ENCODE data around the gene FBRSL1. TPM values are rescaled to one million over a fixed set of nuclear protein-coding genes. Genes with fewer than 3 reads are reported as not detected.

Gene FBRSL1
- total RNA-seq, 3 donors from 2014 or later (not counting 1 experiment from before 2014, with no cell fraction given) = 67.5 to 78.0 (median 76.2) TPM

DNA sequence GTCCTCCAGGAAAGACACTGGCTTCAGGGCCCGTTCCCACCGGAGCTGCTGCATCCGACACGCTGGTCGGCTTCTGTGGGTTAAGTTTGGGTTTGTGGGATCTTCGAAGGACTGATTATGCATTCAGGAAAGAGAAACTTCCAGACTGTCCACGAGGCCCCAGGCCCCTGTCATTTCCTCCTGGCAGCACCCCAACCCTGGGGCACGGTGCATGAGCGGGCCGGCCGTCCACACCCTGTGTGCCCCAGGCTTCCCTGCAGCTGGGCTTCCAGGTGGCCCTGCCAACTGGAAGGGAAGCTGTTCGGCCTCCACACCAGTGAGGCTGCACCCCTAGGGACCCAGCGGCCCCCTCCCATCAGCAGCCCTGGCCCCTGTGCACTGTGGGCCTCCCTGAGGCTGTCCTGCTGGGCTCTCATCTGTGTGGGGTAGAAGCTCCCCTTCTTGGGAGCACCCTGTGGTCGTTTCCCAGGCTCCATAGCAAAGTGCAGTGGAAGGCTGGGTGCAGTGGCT, 9.3 kb upstream of the FBRSL1 start:
- whole genome bisulfite sequencing (ENCODE audit: insufficient coverage) = 72% methylated on average over 14 of the region's 14 CpGs
- Histone ChIP-seq H3K36me3 (ENCODE audit: control insufficient read depth, insufficient read depth, low read length) (no peaks in the 10 kb centered on the region), H3K4me3 (ENCODE audit: low read length) (no peak overlapping the region), H3K4me1 (ENCODE audit: control insufficient read depth, insufficient read depth, low read length) (peaks cover 48% of the 10 kb centered on the region), H3K27ac (ENCODE audit: low read length) (no peak overlapping the region), H3K27me3 (ENCODE audit: control insufficient read depth, insufficient read depth, low read length) (no peaks in the 10 kb centered on the region), H3K9me3 (ENCODE audit: control insufficient read depth, insufficient read depth, low read length) (no peaks in the 10 kb centered on the region)
- peaks cover 13 to 30% of the 10 kb centered on the region in 2 donors for H3K4me1 Mint-ChIP-seq
- H3K9me3 Mint-ChIP-seq = no peaks in the 10 kb centered on the region
- H3K27me3 Mint-ChIP-seq (ENCODE audit: low read depth in 2 of 2) = peaks cover 0 to 14% of the 10 kb centered on the region in 2 donors
- intact Hi-C loops (cut with micrococcal nuclease) = no loop called here
- DNase-seq (no peak), ATAC-seq (no peak)
- H3K4me3 Mint-ChIP-seq = no peak overlapping the region
- TF ChIP-seq CTCF (IDR thresholded peaks at IDR 0.05) = no peak
- H3K36me3 Mint-ChIP-seq = no peaks in the 10 kb centered on the region
- H3K27ac Mint-ChIP-seq = no peak overlapping the region

DNA sequence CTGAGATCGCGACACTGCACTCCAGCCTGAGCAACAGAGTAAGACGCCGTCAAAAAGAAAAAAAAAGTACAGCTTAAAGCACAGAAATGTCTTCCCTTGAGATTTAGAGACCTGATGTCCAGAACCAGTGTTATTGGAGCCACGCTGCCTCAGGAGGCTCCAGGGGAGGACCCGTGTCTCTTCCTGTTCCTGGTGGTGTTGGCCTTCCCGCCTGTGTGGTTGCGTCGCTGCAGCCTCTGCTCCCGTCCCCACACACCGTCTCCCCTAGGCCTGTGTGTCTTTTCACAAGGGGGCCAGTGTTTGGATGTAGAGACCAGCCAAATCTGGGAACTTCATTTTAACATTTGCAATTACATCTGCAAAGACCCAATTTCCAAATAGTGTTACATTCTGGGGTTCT, 8.6 kb upstream of the FBRSL1 start:
- TF ChIP-seq CTCF (IDR thresholded peaks at IDR 0.05) = no peak
- peaks cover 0 to 10% of the 10 kb centered on the region in 2 donors for H3K27me3 Mint-ChIP-seq (ENCODE audit: low read depth in 2 of 2)
- peaks cover 12 to 30% of the 10 kb centered on the region in 2 donors for H3K4me1 Mint-ChIP-seq
- no peak overlapping the region for H3K4me3 ChIP-seq (ENCODE audit: low read length)
- peak overlapping the region in 1 of 2 donors; percentile 22 for H3K27ac Mint-ChIP-seq
- H3K4me3 Mint-ChIP-seq = no peak overlapping the region
- WGBS (ENCODE audit: insufficient coverage) = 68% methylated on average over 11 of the region's 11 CpGs
- no peaks in the 10 kb centered on the region for H3K36me3 Mint-ChIP-seq
- no peaks in the 10 kb centered on the region for H3K9me3 Mint-ChIP-seq
- peak overlapping the region; percentile 20 for H3K27ac ChIP-seq (ENCODE audit: low read length)
- H3K9me3 ChIP-seq (ENCODE audit: control insufficient read depth, insufficient read depth, low read length) = no peaks in the 10 kb centered on the region
- intact Hi-C loops (cut with micrococcal nuclease) = no loop called here
- H3K36me3 ChIP-seq (ENCODE audit: control insufficient read depth, insufficient read depth, low read length) = no peaks in the 10 kb centered on the region
- H3K4me1 ChIP-seq (ENCODE audit: control insufficient read depth, insufficient read depth, low read length) = peaks cover 42% of the 10 kb centered on the region
- DNase-seq = no peak
- ATAC-seq = no peak
- H3K27me3 ChIP-seq (ENCODE audit: control insufficient read depth, insufficient read depth, low read length) = no peaks in the 10 kb centered on the region

DNA sequence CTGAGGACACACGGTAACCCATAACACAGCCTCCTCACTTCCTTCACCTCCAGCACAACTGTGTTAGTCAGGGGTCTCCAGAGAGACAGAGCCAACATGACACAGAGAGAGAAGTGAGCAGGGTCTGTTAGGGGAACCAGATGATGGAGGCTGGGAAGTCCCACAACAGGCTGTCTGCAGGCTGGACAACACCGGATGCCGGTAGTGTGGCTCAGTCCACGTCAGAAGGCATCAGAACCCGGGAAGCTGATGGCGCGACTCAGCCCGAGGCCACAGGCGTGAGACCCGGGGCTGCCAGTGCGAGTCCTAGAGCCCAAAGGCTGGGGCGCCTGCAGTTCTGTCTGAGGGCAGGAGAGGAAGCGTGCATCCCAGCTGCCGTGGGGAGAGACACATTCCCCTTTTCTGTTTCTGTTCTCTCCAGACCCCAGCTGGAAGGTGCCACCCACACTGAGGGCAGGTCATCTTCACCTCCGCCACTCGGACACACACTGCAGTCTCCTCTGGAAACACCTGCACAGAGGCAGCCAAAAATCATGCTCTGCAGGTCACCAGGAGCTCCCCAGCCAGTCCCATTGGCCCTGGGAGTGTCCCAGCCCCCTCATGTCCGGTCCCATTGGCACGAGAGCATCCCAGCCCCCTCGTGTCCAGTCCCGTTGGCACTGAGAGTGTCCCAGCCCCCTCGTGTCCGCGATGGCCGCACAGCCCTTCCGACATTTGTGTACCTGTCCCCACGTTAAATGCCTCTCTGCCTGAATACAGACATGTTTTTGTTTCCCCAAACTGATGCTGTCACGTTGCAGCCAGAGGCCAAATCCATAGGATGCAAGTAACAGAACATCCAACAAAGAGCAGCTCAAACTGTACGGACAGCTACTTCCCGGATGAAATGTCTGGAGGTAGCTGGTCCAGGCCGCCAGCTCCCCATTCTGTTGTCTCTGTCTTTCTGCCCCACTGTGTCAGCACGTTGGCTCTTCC, 7.9 kb upstream of the FBRSL1 start:
- H3K9me3 Mint-ChIP-seq = no peaks in the 10 kb centered on the region
- TF ChIP-seq CTCF (IDR thresholded peaks at IDR 0.05) = no peak
- ATAC-seq (peak; percentile 50 to 77 (median 61)), DNase-seq (peak in 1 of 2 donors; percentile 44)
- peaks cover 39% of the 10 kb centered on the region for H3K4me1 ChIP-seq (ENCODE audit: control insufficient read depth, insufficient read depth, low read length)
- peaks cover 8 to 30% of the 10 kb centered on the region in 2 donors for H3K4me1 Mint-ChIP-seq
- no peaks in the 10 kb centered on the region for H3K27me3 ChIP-seq (ENCODE audit: control insufficient read depth, insufficient read depth, low read length)
- H3K36me3 Mint-ChIP-seq = no peaks in the 10 kb centered on the region
- intact Hi-C loops (cut with micrococcal nuclease) = no loop called here
- H3K27ac Mint-ChIP-seq = peak overlapping the region in 1 of 2 donors; percentile 22
- peak overlapping the region; percentile 20 for H3K27ac ChIP-seq (ENCODE audit: low read length)
- H3K36me3 ChIP-seq (ENCODE audit: control insufficient read depth, insufficient read depth, low read length) = no peaks in the 10 kb centered on the region
- H3K9me3 ChIP-seq (ENCODE audit: control insufficient read depth, insufficient read depth, low read length) = no peaks in the 10 kb centered on the region
- H3K4me3 Mint-ChIP-seq = no peak overlapping the region
- 79% methylated on average over 31 of the region's 31 CpGs for WGBS (ENCODE audit: insufficient coverage)
- peaks cover 0 to 10% of the 10 kb centered on the region in 2 donors for H3K27me3 Mint-ChIP-seq (ENCODE audit: low read depth in 2 of 2)
- H3K4me3 ChIP-seq (ENCODE audit: low read length) = no peak overlapping the region

Measured in natural killer cell (primary cell).